PC-9 (cell line): ENCODE results near the gene ZNF763. TPM values are rescaled to one million over a fixed set of nuclear protein-coding genes. Genes with fewer than 3 reads are reported as not detected.

ENCODE experiments used
- BruUV-seq: library from RNA; stranded (reverse); fragments of 400-500 nt; replicated peaks from 2 replicates; lab custom pipeline; 2021; lab: Mats Ljungman, UMichigan
- CTCF ChIA-PET: fragments of 300-600 bp; sonication (Branson Sonifier 250); formaldehyde crosslinking; loops from one replicate; lab custom pipeline; 2022; ENCODE audit warnings: antibody characterized with exemption; lab: Charles Lee
- POLR2A ChIA-PET: fragments of 300-600 bp; sonication (Branson Sonifier 250); formaldehyde crosslinking; loops from one replicate; lab custom pipeline; 2022; ENCODE audit warnings: antibody characterized with exemption; ENCODE audit not compliant: unreplicated experiment; lab: Charles Lee
- DNase-seq, 2 experiments: peaks; one replicate each; pipeline versions ENCODE4 v3.0.0 to v3.0.0-alpha.2; 2015 to 2022; ENCODE audit warnings: mixed read lengths in 1 of 2
- H2AFZ ChIP-seq: fragments of 200-600 bp; sonication (generic); 2 replicates; pipeline ENCODE4 v1.8.1; 2017; ENCODE audit warnings: antibody characterized with exemption
- H3F3A ChIP-seq: fragments of 200-600 bp; sonication (generic); 2 replicates; pipeline ENCODE4 v1.8.1; 2017; ENCODE audit warnings: antibody characterized with exemption, mild to moderate bottlenecking, low read depth; ENCODE audit not compliant: insufficient read depth
- H3K27ac ChIP-seq: fragments of 200-600 bp; sonication (generic); 2 replicates; pipeline ENCODE4 v1.6.1; 2016; ENCODE audit warnings: mixed run types
- H3K27me3 ChIP-seq: fragments of 200-600 bp; sonication (generic); 2 replicates; pipeline ENCODE4 v1.6.1; 2016; ENCODE audit warnings: low read depth, mixed run types; ENCODE audit not compliant: insufficient read depth
- H3K36me3 ChIP-seq: fragments of 200-600 bp; sonication (generic); 2 replicates; pipeline ENCODE4 v1.6.1; 2016; ENCODE audit warnings: low read depth, mixed run types
- H3K4me1 ChIP-seq: fragments of 200-600 bp; sonication (generic); replicated peaks from 2 replicates; pipeline ENCODE4 v1.6.1; 2016; ENCODE audit warnings: mixed run types; ENCODE audit not compliant: insufficient read depth
- H3K4me2 ChIP-seq: fragments of 200-600 bp; sonication (generic); 2 replicates; pipeline ENCODE4 v1.6.1; 2017; ENCODE audit warnings: mixed run types
- H3K4me3 ChIP-seq: fragments of 200-600 bp; sonication (generic); 2 replicates; pipeline ENCODE4 v1.6.1; 2016; ENCODE audit warnings: mixed run types
- H3K79me2 ChIP-seq: fragments of 200-600 bp; sonication (generic); 2 replicates; pipeline ENCODE4 v1.6.1; 2017; ENCODE audit warnings: low read depth, mixed run types
- H3K9me2 ChIP-seq: fragments of 200-600 bp; sonication (generic); 2 replicates; pipeline ENCODE4 v1.8.1; 2017; ENCODE audit warnings: mild to moderate bottlenecking; ENCODE audit not compliant: insufficient read depth
- H3K9me3 ChIP-seq: fragments of 200-600 bp; sonication (generic); 2 replicates; pipeline ENCODE4 v1.8.1; 2016; ENCODE audit warnings: low read depth; ENCODE audit not compliant: insufficient read depth
- H4K20me1 ChIP-seq: fragments of 200-600 bp; sonication (generic); 2 replicates; pipeline ENCODE4 v1.8.1; 2017; ENCODE audit not compliant: insufficient read depth
- CTCF ChIP-seq: fragments of 200-600 bp; sonication (generic); conservative IDR thresholded peaks from 2 replicates; pipeline ENCODE4 v1.6.1; 2017; ENCODE audit warnings: mixed run types, antibody characterized with exemption, mild to moderate bottlenecking, moderate library complexity
- EZH2 ChIP-seq: fragments of 200-600 bp; sonication (generic); IDR thresholded peaks from 2 replicates; pipeline ENCODE4 v1.8.0; 2017; ENCODE audit warnings: antibody characterized with exemption, low read depth
- intact Hi-C: fragments of 100-400 bp; cut with micrococcal nuclease; formaldehyde crosslinking; loops from one replicate; pipeline ENCODE4 v1.10.0; 2022; ENCODE audit not compliant: unreplicated experiment
- total RNA-seq: library from RNA; stranded (reverse); gene quantifications from 2 replicates; pipeline ENCODE4 v1.2.3, GENCODE V29; 2021

Gene ZNF763
- total RNA-seq, 1 experiment from 2014 or later: 0.83 TPM

- Histone ChIP-seq H3F3A (no peaks in the 10 kb centered on the region), H3K79me2 (peaks cover 12% of the 10 kb centered on the region), H3K9me2 (no peaks in the 10 kb centered on the region; the same call in 1 of the 2 replicates), H3K9me3 (peaks cover 71% of the 10 kb centered on the region), H3K27ac (no peak overlapping the region), H3K4me2 (no peak overlapping the region), H3K4me1 (no peaks in the 10 kb centered on the region), H4K20me1 (no peaks in the 10 kb centered on the region), H2AFZ (no peak overlapping the region), H3K4me3 (no peak overlapping the region), H3K36me3 (peaks cover 72% of the 10 kb centered on the region), H3K27me3 (no peaks in the 10 kb centered on the region)
- no peak for TF ChIP-seq CTCF
- DNase-seq: no peak
- ChIA-PET POLR2A (no interaction called here), CTCF (no interaction called here)
- no TSS peak for BruUV-seq
- intact Hi-C loops: no loop called here
Measured at GRCh38 chr19:11942008-11942842, 22.6 kb upstream of the ZNF763 start.

- Histone ChIP-seq H2AFZ (no peak overlapping the region), H3F3A (no peaks in the 10 kb centered on the region; the same call in 1 of the 2 replicates), H4K20me1 (no peaks in the 10 kb centered on the region), H3K4me3 (no peak overlapping the region), H3K9me3 (peaks cover 70% of the 10 kb centered on the region), H3K9me2 (no peaks in the 10 kb centered on the region), H3K27me3 (no peaks in the 10 kb centered on the region), H3K27ac (no peak overlapping the region), H3K4me2 (no peak overlapping the region), H3K4me1 (no peaks in the 10 kb centered on the region), H3K79me2 (peaks cover 8% of the 10 kb centered on the region), H3K36me3 (peaks cover 75% of the 10 kb centered on the region)
- ChIA-PET POLR2A (no interaction called here), CTCF (no interaction called here)
- no TSS peak for BruUV-seq
- no peak for DNase-seq
- TF ChIP-seq EZH2 (no peak), CTCF (no peak)
- intact Hi-C loops: no loop called here
Measured at GRCh38 chr19:11942843-11943108, 22.1 kb upstream of the ZNF763 start.

- no peak for TF ChIP-seq CTCF
- Histone ChIP-seq H3K4me1 (no peaks in the 10 kb centered on the region), H2AFZ (no peak overlapping the region), H3K27ac (no peak overlapping the region), H3K4me2 (no peak overlapping the region), H3F3A (peaks cover 7% of the 10 kb centered on the region), H4K20me1 (no peaks in the 10 kb centered on the region), H3K27me3 (no peaks in the 10 kb centered on the region), H3K9me3 (peaks cover 74% of the 10 kb centered on the region), H3K79me2 (0 out of 2 replicates have a peak, but pooled peaks cover 2% of the 10 kb centered on the region), H3K4me3 (no peak overlapping the region), H3K36me3 (peaks cover 86% of the 10 kb centered on the region), H3K9me2 (no peaks in the 10 kb centered on the region)
- no TSS peak for BruUV-seq
- POLR2A ChIA-PET: no interaction called here
- CTCF ChIA-PET: no interaction called here
- intact Hi-C loops: no loop called here
- no peak for DNase-seq
Measured at GRCh38 chr19:11944656-11945055, 20.2 kb upstream of the ZNF763 start.
